GM12801 (cell line): ENCODE data around the gene SIVA1.

Experiments
- TF ChIP-seq, protein P1 (sequence below): IDR thresholded peaks from one replicate; pipeline ENCODE4 v1.5.1; 2011; ENCODE audit warnings: control low read depth; ENCODE audit not compliant: insufficient read length; ENCODE audit errors: extremely low read depth

SIVA1 gene

DNA sequence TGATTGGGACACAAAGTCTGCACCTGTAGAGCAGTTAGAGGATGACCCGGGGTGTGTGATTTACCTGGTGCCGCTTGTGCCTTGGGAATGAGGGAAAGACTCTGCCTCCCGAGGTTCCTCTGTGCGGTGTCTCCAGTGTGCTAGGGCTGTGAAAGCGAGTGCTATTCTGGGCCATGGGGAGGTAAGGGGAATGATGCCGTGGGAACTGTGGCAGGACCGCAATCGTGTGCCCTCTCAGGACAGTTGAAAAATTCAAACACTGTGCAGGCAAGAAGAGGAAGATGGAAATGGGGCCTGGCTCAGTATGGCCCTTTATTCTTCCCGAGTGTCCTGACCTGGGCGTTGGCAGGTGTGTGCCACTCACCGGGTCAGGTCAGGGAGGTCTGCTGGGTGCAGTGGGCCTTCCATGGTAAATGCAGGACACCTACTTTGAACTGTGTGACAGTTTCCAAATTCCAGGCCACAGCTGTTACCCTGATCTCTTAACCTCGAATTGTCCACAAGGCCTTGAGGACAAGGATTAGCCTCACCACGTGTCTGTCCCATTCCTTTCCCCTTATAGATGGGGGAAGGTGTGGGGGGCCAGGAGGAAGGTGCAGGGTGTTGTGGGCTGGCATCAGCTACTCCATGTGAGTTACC, 1.4 kb downstream of the SIVA1 start:
- TF ChIP-seq, protein P1, sequence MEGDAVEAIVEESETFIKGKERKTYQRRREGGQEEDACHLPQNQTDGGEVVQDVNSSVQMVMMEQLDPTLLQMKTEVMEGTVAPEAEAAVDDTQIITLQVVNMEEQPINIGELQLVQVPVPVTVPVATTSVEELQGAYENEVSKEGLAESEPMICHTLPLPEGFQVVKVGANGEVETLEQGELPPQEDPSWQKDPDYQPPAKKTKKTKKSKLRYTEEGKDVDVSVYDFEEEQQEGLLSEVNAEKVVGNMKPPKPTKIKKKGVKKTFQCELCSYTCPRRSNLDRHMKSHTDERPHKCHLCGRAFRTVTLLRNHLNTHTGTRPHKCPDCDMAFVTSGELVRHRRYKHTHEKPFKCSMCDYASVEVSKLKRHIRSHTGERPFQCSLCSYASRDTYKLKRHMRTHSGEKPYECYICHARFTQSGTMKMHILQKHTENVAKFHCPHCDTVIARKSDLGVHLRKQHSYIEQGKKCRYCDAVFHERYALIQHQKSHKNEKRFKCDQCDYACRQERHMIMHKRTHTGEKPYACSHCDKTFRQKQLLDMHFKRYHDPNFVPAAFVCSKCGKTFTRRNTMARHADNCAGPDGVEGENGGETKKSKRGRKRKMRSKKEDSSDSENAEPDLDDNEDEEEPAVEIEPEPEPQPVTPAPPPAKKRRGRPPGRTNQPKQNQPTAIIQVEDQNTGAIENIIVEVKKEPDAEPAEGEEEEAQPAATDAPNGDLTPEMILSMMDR = no peak

DNA sequence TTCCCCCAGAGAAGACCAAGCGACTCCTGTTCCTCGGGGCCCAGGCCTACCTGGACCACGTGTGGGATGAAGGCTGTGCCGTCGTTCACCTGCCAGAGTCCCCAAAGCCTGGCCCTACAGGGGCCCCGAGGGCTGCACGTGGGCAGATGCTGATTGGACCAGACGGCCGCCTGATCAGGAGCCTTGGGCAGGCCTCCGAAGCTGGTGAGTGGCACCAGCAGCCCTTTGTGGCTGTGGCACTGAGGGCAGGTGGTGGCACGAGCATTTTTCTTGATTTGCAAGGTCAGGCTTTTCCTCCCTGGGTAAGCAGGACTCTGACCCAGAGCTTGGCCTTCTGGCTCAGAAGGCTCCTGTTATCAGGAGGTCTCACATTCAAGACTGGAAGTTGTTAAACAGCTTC, 2.7 kb downstream of the SIVA1 start:
- TF ChIP-seq, protein P1 = no peak

DNA sequence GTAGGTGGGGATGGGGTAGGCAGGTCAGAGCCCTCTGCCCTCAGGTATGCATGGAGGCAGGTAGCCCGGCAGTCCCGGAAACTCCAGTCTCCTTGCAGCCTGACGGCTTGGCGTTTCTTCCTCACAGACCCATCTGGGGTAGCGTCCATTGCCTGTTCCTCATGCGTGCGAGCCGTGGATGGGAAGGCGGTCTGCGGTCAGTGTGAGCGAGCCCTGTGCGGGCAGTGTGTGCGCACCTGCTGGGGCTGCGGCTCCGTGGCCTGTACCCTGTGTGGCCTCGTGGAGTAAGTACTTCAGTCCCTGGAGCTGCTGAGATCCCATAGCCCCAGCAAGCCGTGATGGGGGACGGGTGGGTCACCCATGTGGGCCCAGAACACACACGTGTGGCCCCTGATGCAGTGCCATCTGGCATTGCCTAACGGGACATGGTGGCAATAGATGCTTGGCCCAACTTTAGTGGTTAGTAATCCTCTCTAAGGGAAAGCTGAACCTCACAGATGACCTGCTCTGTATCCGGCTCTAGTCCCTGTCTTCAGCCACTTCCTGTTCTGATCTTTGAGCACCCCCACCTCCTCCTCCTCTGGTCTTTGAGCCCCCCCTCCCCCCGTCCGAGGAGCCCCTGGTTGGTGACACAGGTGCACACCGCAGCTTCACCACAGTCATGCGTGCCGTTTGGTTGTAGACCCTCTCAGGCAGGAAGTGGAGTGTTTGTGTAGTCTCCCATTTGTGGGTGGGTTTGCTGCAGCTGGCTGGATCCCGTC, 3.7 kb downstream of the SIVA1 start:
- TF ChIP-seq, protein P1 = no peak

DNA sequence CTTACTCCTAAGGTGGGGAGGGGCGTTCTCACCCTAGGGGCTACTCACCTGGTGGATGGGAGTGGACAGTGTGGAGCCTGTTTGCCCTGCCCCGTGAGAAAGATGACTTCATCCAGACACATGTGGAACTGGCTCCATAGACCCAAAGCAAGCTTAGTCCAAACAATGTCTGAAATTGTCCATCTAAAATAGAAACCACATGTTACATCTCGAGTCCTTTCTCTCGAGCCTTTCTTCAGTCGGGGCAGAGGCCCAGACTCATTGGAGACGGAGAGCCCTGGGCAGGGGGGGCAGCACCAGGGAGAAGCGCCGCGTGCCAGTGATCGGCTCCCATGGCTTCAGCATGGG, 4.3 kb downstream of the SIVA1 start:
- TF ChIP-seq, protein P1 = no peak

DNA sequence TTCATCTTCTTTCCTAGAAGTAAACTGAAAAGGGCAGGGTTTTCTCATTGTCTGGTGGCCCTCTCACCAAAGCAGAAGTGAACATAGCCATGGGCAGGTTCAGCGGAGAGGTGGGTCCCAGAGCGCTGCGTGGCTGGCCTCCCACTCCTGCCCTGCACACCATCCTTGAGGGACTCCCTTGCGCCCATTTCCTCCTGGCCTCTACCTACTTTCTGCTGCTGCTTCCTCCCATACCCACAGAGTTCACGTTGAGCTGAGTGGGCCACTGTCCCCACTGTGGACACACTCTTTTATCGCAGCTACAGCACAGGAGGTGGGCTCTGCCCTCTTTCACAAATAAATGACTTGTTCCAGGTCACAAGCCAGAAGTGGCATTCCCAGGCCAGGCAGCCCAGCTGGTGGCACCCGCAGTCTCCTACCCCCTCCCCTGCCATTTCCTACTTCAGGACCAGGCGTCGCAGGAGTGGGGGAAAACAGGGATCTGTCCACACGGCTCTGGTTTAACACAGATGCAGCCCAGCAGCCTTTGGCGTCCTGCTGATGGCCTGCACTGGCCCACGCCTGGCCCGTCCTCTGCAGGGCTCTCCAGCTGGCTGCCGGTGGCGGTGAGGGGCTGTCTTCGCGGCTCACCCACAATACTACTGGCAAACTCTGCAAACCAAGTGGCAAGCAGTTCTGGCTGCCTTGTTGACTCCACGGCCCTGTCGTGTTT, 4.9 kb downstream of the SIVA1 start:
- TF ChIP-seq, protein P1 = no peak

DNA sequence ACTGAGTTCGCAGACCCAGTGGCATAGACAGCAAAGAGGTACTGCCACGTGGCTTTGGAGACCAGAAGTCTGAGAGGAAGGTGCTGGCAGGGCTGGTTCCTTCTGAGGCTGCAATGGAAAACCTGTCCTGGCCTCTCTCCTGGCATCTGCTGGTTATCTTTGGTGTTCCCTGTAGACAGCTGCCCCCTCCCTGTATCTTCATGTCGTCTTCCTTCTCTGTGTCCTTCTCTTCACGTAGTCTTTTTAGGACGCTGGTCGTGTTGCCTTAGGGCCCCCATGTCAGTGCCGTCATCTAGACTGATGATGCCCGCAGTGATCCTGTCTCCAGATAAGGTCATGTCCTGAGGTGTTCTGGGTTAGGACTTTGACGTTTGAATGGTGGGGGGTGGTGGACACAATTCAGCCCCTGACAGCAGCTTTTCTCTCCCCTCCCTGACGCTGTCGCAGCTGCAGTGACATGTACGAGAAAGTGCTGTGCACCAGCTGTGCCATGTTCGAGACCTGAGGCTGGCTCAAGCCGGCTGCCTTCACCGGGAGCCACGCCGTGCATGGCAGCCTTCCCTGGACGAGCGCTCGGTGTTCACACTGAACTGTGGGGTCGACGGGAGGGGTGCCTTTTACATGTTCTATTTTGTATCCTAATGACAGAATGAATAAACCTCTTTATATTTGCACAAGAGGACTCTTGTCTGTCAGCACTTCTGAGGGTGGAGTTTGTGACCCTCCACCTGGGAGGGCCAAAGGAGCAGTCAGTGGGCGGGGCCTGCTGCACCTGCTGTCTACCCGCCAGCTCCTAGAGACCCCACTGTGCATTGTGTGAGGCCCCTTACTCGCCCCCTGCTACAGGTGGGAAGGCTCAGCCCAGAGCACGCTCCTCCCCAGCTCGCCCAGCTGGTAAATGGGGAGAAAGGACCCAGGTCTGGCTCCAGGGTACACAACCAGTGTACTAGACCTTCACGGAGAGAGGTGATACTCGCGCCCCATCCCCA, 6.3 kb downstream of the SIVA1 start:
- TF ChIP-seq, protein P1 = no peak
